A549 (cell line): ENCODE measurements around the gene PITX1. TPM values are rescaled to one million over a fixed set of nuclear protein-coding genes. Genes with fewer than 3 reads are reported as not detected.

Experiments used
- ATAC-seq, 2 experiments: fragments of 200-7000 bp in 1 of 2; fragments of >200 bp in 1 of 2; cut with Nextera tagmentation in 1 of 2; cut with Tn5 transposase in 1 of 2; 3 replicates each; pipeline versions ENCODE4 v1.8.0 to v1.9.1; 2018 to 2020; ENCODE audit warnings: mild to moderate bottlenecking in 1 of 2, moderate library complexity in 1 of 2
- CTCF ChIA-PET: fragments of 300-600 bp; sonication (Branson Sonifier 250); formaldehyde crosslinking; extraction: SDS; loops from one replicate; lab custom pipeline; 2021; ENCODE audit warnings: antibody characterized with exemption, inconsistent platforms; lab: Yijun Ruan, JAX
- POLR2A ChIA-PET: fragments of 350-600 bp; formaldehyde crosslinking; extraction: SDS; loops from one replicate; lab custom pipeline; 2021; ENCODE audit warnings: antibody characterized with exemption, inconsistent platforms; lab: Yijun Ruan, JAX
- DNase-seq, 2 experiments: peaks; one replicate each; pipeline versions ENCODE4 v3.0.0 to v3.0.0-alpha.2; 2011 to 2016; ENCODE audit warnings: low read depth in 1 of 2, low spot score in 1 of 2
- FAIRE-seq: peaks from 2 replicates; lab custom pipeline; 2011; peaks lifted over from hg19 to GRCh38; lab: Jason Lieb, UNC
- H3K27ac ChIP-seq, 2 experiments: fragments of >200 bp; sonication (Bioruptor Twin); formaldehyde crosslinking; 3 replicates each; pipeline ENCODE4 v1.5.1; 2016 to 2017
- H3K4me1 ChIP-seq: fragments of >200 bp; sonication (Bioruptor Twin); formaldehyde crosslinking; 3 replicates; pipeline ENCODE4 v1.6.1; 2016
- H3K4me2 ChIP-seq: fragments of >200 bp; sonication (Bioruptor Twin); formaldehyde crosslinking; 3 replicates; pipeline ENCODE4 v1.6.1; 2016
- H3K4me3 ChIP-seq: fragments of >200 bp; sonication (Bioruptor Twin); formaldehyde crosslinking; 3 replicates; pipeline ENCODE4 v1.5.1; 2016
- H3K9me3 ChIP-seq: fragments of >200 bp; sonication (Bioruptor Twin); formaldehyde crosslinking; 3 replicates; pipeline ENCODE4 v1.6.1; 2016
- BHLHE40 ChIP-seq: IDR thresholded peaks from 2 replicates; pipeline ENCODE4 v1.6.1; 2012; ENCODE audit warnings: low read depth, low read length, inconsistent platforms
- CEBPB ChIP-seq, 2 experiments: fragments of >200 bp in 1 of 2; sonication (Bioruptor Twin) in 1 of 2; formaldehyde crosslinking in 1 of 2; IDR thresholded peaks; 2 replicates each; pipeline ENCODE4 v1.6.1; 2012 to 2016
- CHD2 ChIP-seq: fragments of 150-350 bp; IDR thresholded peaks from 2 replicates; pipeline ENCODE4 v1.6.1; 2014; ENCODE audit warnings: low read length; ENCODE audit not compliant: partially characterized antibody
- CTCF ChIP-seq: fragments of >200 bp; sonication (Bioruptor Twin); formaldehyde crosslinking; IDR thresholded peaks from 3 replicates; pipeline ENCODE4 v1.5.1; 2016
- EHF ChIP-seq: fragments of 250-450 bp; sonication (Bioruptor Pico); IDR thresholded peaks from 2 replicates; pipeline ENCODE4 v1.5.0; 2020; ENCODE audit warnings: mild to moderate bottlenecking
- EP300 ChIP-seq, 2 experiments: fragments of >200 bp; sonication (Bioruptor Twin); formaldehyde crosslinking; IDR thresholded peaks; 2 replicates in 1 of 2; 3 replicates in 1 of 2; pipeline ENCODE4 v1.6.1; 2016 to 2017
- FOSL2 ChIP-seq, 2 experiments: fragments of 450-650 bp in 1 of 2; fragments of >200 bp in 1 of 2; sonication (Bioruptor Twin) in 1 of 2; formaldehyde crosslinking; IDR thresholded peaks; 2 replicates each; pipeline versions ENCODE4 v1.5.0 to v1.6.1; 2016 to 2020; ENCODE audit warnings: mild to moderate bottlenecking in 1 of 2, moderate library complexity in 1 of 2
- GATA3 ChIP-seq: IDR thresholded peaks from 2 replicates; pipeline ENCODE4 v1.6.1; 2012; ENCODE audit warnings: borderline replicate concordance
- HDAC2 ChIP-seq: fragments of 200-600 bp; sonication (generic); IDR thresholded peaks from 2 replicates; pipeline ENCODE4 v1.6.1; 2016
- HES2 ChIP-seq: fragments of >200 bp; sonication (Bioruptor Twin); formaldehyde crosslinking; IDR thresholded peaks from 2 replicates; pipeline ENCODE4 v1.6.1; 2016
- HEYL ChIP-seq: fragments of 250-450 bp; sonication (Bioruptor Pico); IDR thresholded peaks from 2 replicates; pipeline ENCODE4 v1.8.0; 2021; ENCODE audit warnings: mild to moderate bottlenecking, moderate library complexity
- HOXB13 ChIP-seq: fragments of 250-450 bp; sonication (Bioruptor Pico); IDR thresholded peaks from 2 replicates; pipeline ENCODE4 v1.5.0; 2020; ENCODE audit warnings: low read depth, mild to moderate bottlenecking, moderate library complexity
- KDM1A ChIP-seq: fragments of 200-600 bp; sonication (generic); IDR thresholded peaks from 2 replicates; pipeline ENCODE4 v1.6.1; 2016; ENCODE audit warnings: low read depth, mild to moderate bottlenecking
- MAFK ChIP-seq: fragments of 450-650 bp; IDR thresholded peaks from 2 replicates; pipeline ENCODE4 v1.6.1; 2014; ENCODE audit not compliant: partially characterized antibody
- MAX ChIP-seq: IDR thresholded peaks from 2 replicates; pipeline ENCODE4 v1.6.1; 2012
- PBX3 ChIP-seq: IDR thresholded peaks from 2 replicates; pipeline ENCODE4 v1.6.1; 2012
- PHF8 ChIP-seq: fragments of 200-600 bp; sonication (generic); IDR thresholded peaks from 2 replicates; pipeline ENCODE4 v1.6.1; 2016; ENCODE audit warnings: low read depth, mild to moderate bottlenecking, antibody characterized with exemption, moderate library complexity, borderline replicate concordance
- POLR2AphosphoS2 ChIP-seq: conservative IDR thresholded peaks from 2 replicates; pipeline ENCODE4 v1.6.1; 2012; ENCODE audit warnings: low read length, improper control_type of control experiment, inconsistent platforms
- RARB ChIP-seq: fragments of 250-450 bp; sonication (Bioruptor Pico); IDR thresholded peaks from 2 replicates; pipeline ENCODE4 v1.8.0; 2021; ENCODE audit warnings: mild to moderate bottlenecking, moderate library complexity
- RCOR1 ChIP-seq: fragments of 150-350 bp; IDR thresholded peaks from 2 replicates; pipeline ENCODE4 v1.6.1; 2014; ENCODE audit warnings: antibody characterized with exemption, low read length, low read depth
- TP53 ChIP-seq: fragments of 250-450 bp; sonication (Bioruptor Pico); IDR thresholded peaks from 2 replicates; pipeline ENCODE4 v1.5.0; 2021; ENCODE audit warnings: mild to moderate bottlenecking, moderate library complexity
- USF2 ChIP-seq: fragments of 450-650 bp; IDR thresholded peaks from 2 replicates; pipeline ENCODE4 v1.6.1; 2014; ENCODE audit warnings: antibody characterized with exemption
- ZNF302 ChIP-seq: fragments of 250-450 bp; sonication (Bioruptor Pico); IDR thresholded peaks from 2 replicates; pipeline ENCODE4 v1.9.0; 2021; ENCODE audit warnings: inconsistent platforms, mild to moderate bottlenecking, moderate library complexity
- WGBS: methylation state at CpG from one replicate; pipeline ENCODE4 v1.1.6; 2017; ENCODE audit errors: missing lambda C conversion rate; 5-methylcytosine and 5-hydroxymethylcytosine counted together
- polyA plus RNA-seq, 4 experiments: library from polyadenylated mRNA; depleted of rRNA in 3 of 4; stranded (reverse); fragments of >200 nt; fragmentation: RNase III in 1 of 4; extraction: RNeasy Plus Mini Kit Qiagen cat#74134 plus additional on column Dnase treatment in 1 of 4; gene quantifications; 2 replicates in 3 of 4; 3 replicates in 1 of 4; pipeline ENCODE4 v1.2.3, GENCODE V29; 2011 to 2017

PITX1 gene
- polyA plus RNA-seq, 2 of the 4 experiments (the other 2 are of a cell fraction) = 11.1 to 16.7 TPM

- Histone ChIP-seq H3K4me1 (no peaks in the 10 kb centered on the region), H3K4me3 (no peak overlapping the region), H3K9me3 (no peaks in the 10 kb centered on the region), H3K4me2 (no peak overlapping the region), H3K27ac (no peak overlapping the region)
- POLR2A ChIA-PET = no interaction called here
- ATAC-seq (no peak), FAIRE-seq (no peak), DNase-seq (no peak)
- CTCF ChIA-PET = interaction anchor here (1.0 to 5.6 kb wide), 3 partner anchors 11 to 189 kb away, joined by 3 to 29 read pairs (median 4); no protein-coding TSS in a partner anchor
- no peak for TF ChIP-seq USF2
- no peak for TF ChIP-seq RARB (CRISPR knock-in tag)
- no peak for TF ChIP-seq HES2
- no peak for TF ChIP-seq EP300 (IDR thresholded peaks at IDR 0.05)
- TF ChIP-seq FOSL2 (IDR thresholded peaks at IDR 0.05) = no peak
- TF ChIP-seq FOSL2 (CRISPR knock-in tag; IDR thresholded peaks at IDR 0.05) = no peak
- TF ChIP-seq PBX3 = no peak
- no peak for TF ChIP-seq HDAC2
- no peak for TF ChIP-seq ZNF302 (CRISPR knock-in tag)
- no peak for TF ChIP-seq MAFK
- no peak for TF ChIP-seq EHF
- TF ChIP-seq CHD2 = no peak
- WGBS = 80% methylated on average over 9 of the region's 10 CpGs
Measured at GRCh38 chr5:135013947-135014570, 20.0 kb downstream of the PITX1 start.

- 91% methylated on average over 7 of the region's 7 CpGs for WGBS
- ChIA-PET CTCF (interaction anchor here (1.0 to 5.6 kb wide), 3 partner anchors 10 to 190 kb away, joined by 3 to 29 read pairs (median 4); no protein-coding TSS in a partner anchor), POLR2A (no interaction called here)
- FAIRE-seq (no peak), ATAC-seq (no peak), DNase-seq (no peak)
- no peak overlapping the region for H3K4me2 ChIP-seq
- no peaks in the 10 kb centered on the region for H3K4me1 ChIP-seq
- H3K4me3 ChIP-seq = no peak overlapping the region
- H3K27ac ChIP-seq = no peak overlapping the region
- no peaks in the 10 kb centered on the region for H3K9me3 ChIP-seq
- TF ChIP-seq TP53 (CRISPR knock-in tag) (no peak), KDM1A (no peak), MAX (no peak), HOXB13 (CRISPR knock-in tag) (no peak)
Measured at GRCh38 chr5:135013445-135013844, 20.6 kb downstream of the PITX1 start.

- WGBS = 95% methylated on average over 5 of the region's 5 CpGs
- Histone ChIP-seq H3K4me1 (no peaks in the 10 kb centered on the region), H3K27ac (no peak overlapping the region), H3K4me2 (no peak overlapping the region), H3K4me3 (no peak overlapping the region), H3K9me3 (no peaks in the 10 kb centered on the region)
- ChIA-PET CTCF (interaction anchor here (0.5 to 5.6 kb wide), 3 partner anchors 178 to 413 kb away, joined by 3 to 29 read pairs (median 3); no protein-coding TSS in a partner anchor), POLR2A (no interaction called here)
- FAIRE-seq (no peak), DNase-seq (no peak), ATAC-seq (no peak)
- TF ChIP-seq PHF8 (no peak), MAX (no peak), BHLHE40 (no peak), POLR2AphosphoS2 (no peak), GATA3 (no peak), CEBPB (IDR thresholded peaks at IDR 0.05) (no peak), ZNF302 (CRISPR knock-in tag) (no peak), HEYL (CRISPR knock-in tag) (no peak), CTCF (no peak), RCOR1 (no peak), RARB (CRISPR knock-in tag) (no peak)
Measured at GRCh38 chr5:135012951-135013391, 21.1 kb downstream of the PITX1 start.
